Fibroblast of lung (primary cell): ENCODE data around the gene ABCA10.

Experiments used
- CTCF ChIP-seq, 2 donors: IDR thresholded peaks in 1 of 2; conservative IDR thresholded peaks in 1 of 2; 1 replicate in 1 of 2; 2 replicates in 1 of 2; pipeline ENCODE4 v1.5.1; 2011 to 2012; ENCODE audit warnings: low read length in 2 of 2, control low read depth in 1 of 2, inconsistent platforms in 1 of 2, low read depth in 1 of 2, mild to moderate bottlenecking in 1 of 2
- EZH2 ChIP-seq: IDR thresholded peaks from 2 replicates; pipeline ENCODE4 v1.5.1; 2012; ENCODE audit warnings: low read length, control low read depth, mild to moderate bottlenecking; ENCODE audit errors: missing control alignments

GRCh38 chr17:69179227-69179952 lies 49.2 kb downstream of the ABCA10 start:
- TF ChIP-seq CTCF (conservative IDR thresholded peaks at IDR 0.05 in 1 of 2, IDR thresholded peaks at IDR 0.05 in 1 of 2; ENCODE audit: low read depth in 1 of 2, low read length in 2 of 2) (no peak), EZH2 (no peak)
